Ascending aorta (tissue), 2 donors: Measurements from ENCODE around the gene MEIS2. TPM values are rescaled to one million over a fixed set of nuclear protein-coding genes. Genes with fewer than 3 reads are reported as not detected.

Experiments
- DNase-seq, 2 donors: peaks; one replicate each; pipeline ENCODE4 v3.0.0-alpha.2; 2019; ENCODE audit warnings: low spot score in 2 of 2
- H3K27ac ChIP-seq, 2 donors: fragments of 200-600 bp; sonication (generic); one replicate each; pipeline ENCODE4 v1.5.1; 2016 to 2017; ENCODE audit warnings: mild to moderate bottlenecking in 1 of 2
- H3K27me3 ChIP-seq: fragments of 200-600 bp; sonication (generic); one replicate; pipeline ENCODE4 v1.5.1; 2017
- H3K36me3 ChIP-seq, 2 donors: fragments of 200-600 bp; sonication (generic); one replicate each; pipeline ENCODE4 v1.5.1; 2016
- H3K4me1 ChIP-seq, 2 donors: fragments of 200-600 bp; sonication (generic); one replicate each; pipeline ENCODE4 v1.5.1; 2016 to 2017; ENCODE audit warnings: mild to moderate bottlenecking in 1 of 2
- H3K4me3 ChIP-seq, 2 donors: fragments of 200-600 bp; sonication (generic); one replicate each; pipeline ENCODE4 v1.5.1; 2016 to 2017; ENCODE audit warnings: mild to moderate bottlenecking in 1 of 2
- H3K9me3 ChIP-seq, 2 donors: fragments of 200-600 bp; sonication (generic); one replicate each; pipeline ENCODE4 v1.5.1; 2016
- CTCF ChIP-seq, 3 experiments: fragments of 200-600 bp in 2 of 3; fragments of 450-650 bp in 1 of 3; sonication (generic) in 2 of 3; IDR thresholded peaks; one replicate each; pipeline ENCODE4 v1.5.1; 2016 to 2019; ENCODE audit warnings: antibody characterized with exemption in 3 of 3, mild to moderate bottlenecking in 1 of 3, moderate library complexity in 1 of 3
- intact Hi-C: fragments of 100-400 bp; cut with DNase I; formaldehyde crosslinking; loops from one replicate; pipeline ENCODE4 v1.15.1; 2023
- total RNA-seq: library from RNA; depleted of rRNA; stranded (reverse); fragments of >200 nt; gene quantifications from one replicate; pipeline ENCODE4 v1.1.0, GENCODE V29; 2016

Gene MEIS2
- total RNA-seq, 1 donor from 2014 or later, result 11.5 TPM

DNA sequence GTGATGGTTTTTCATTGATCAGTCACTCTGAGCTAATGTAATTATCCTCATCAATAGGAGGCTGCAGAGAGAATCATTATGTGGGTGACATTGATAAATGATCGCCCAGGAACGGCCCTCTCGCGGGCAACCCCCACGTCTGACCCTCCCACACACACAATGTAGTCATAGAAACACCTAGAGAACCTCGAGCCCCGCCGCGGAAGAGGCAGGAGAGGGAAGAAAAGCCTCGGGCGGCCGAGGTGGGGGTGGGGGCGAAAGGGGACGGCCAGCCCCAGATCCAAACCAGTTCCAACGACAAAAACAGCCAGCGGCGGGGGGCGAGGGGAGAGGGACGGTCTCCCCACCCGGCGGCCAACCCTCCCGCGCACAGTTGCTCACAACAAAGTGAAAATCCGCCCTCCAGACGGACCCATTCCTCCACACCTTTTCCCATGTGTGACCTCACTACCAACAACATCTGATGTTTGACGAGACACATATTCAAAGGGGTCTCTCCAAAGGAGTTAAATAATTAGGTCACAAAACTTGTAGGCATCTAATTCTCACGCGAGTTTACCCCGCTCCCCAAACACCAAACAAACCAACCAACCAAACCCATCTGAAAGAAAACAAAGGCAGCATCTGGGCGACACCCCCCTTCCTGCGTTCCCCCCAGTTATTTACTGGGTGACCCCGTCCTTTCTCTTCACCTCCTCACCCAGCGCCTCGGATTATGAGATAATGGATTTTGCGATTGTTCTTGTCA is 213.0 kb downstream of the MEIS2 start:
- H3K4me1 ChIP-seq, result peaks cover 0 to 6% of the 10 kb centered on the region in 2 donors

DNA sequence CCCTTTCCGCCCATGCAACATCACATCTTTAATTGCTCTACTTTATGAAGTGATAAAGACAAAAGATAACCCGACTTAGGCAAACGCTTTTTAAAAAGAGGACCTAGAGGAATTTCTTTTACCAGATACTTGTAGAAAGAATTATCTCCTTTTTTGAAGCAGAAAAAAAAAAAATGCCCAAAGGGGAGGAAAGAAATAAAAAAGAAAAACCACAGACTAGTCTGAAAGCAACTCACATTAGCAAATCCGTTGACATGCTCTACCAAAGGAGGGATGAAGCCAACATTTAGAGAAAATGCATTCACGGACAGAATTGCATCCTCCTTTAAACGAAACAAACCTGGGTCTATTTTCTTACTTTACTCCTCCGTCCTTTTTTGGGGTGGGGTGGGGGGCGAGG is 213.6 kb downstream of the MEIS2 start:
- no peak overlapping the region for H3K4me3 ChIP-seq
- intact Hi-C loops, result no loop called here
- peaks cover 0 to 5% of the 10 kb centered on the region in 2 donors for H3K36me3 ChIP-seq
- peaks cover 0 to 6% of the 10 kb centered on the region in 2 donors for H3K4me1 ChIP-seq
- H3K27ac ChIP-seq, result no peak overlapping the region
- no peak for TF ChIP-seq CTCF (IDR thresholded peaks at IDR 0.05)
- no peaks in the 10 kb centered on the region for H3K27me3 ChIP-seq
- H3K9me3 ChIP-seq, result no peaks in the 10 kb centered on the region
- DNase-seq, result no peak

More for the DNA sequence above, 213.0 kb downstream of the MEIS2 start:
- no peak for DNase-seq
- H3K27ac ChIP-seq, result no peak overlapping the region
- peak overlapping the region; percentile 44 to 53 for H3K4me3 ChIP-seq
- intact Hi-C loops, result no loop called here
- H3K27me3 ChIP-seq, result no peaks in the 10 kb centered on the region
- peaks cover 0 to 11% of the 10 kb centered on the region in 2 donors for H3K36me3 ChIP-seq
- H3K9me3 ChIP-seq, result no peaks in the 10 kb centered on the region
- TF ChIP-seq CTCF (IDR thresholded peaks at IDR 0.05), result no peak

- DNase-seq, result no peak
- intact Hi-C loops, result no loop called here
- Histone ChIP-seq H3K27me3 (no peaks in the 10 kb centered on the region), H3K4me3 (no peak overlapping the region), H3K27ac (no peak overlapping the region), H3K36me3 (no peaks in the 10 kb centered on the region), H3K4me1 (peaks cover 0 to 6% of the 10 kb centered on the region in 2 donors), H3K9me3 (no peaks in the 10 kb centered on the region)
- no peak for TF ChIP-seq CTCF (IDR thresholded peaks at IDR 0.05)
Measured at GRCh38 chr15:36886191-36886590, 214.2 kb downstream of the MEIS2 start.

- H3K36me3 ChIP-seq, result no peaks in the 10 kb centered on the region
- H3K27me3 ChIP-seq, result no peaks in the 10 kb centered on the region
- H3K4me3 ChIP-seq, result no peak overlapping the region
- TF ChIP-seq CTCF (IDR thresholded peaks at IDR 0.05), result no peak
- H3K27ac ChIP-seq, result no peak overlapping the region
- H3K4me1 ChIP-seq, result peaks cover 0 to 6% of the 10 kb centered on the region in 2 donors
- DNase-seq, result no peak
- H3K9me3 ChIP-seq, result no peaks in the 10 kb centered on the region
- intact Hi-C loops, result no loop called here
Measured at GRCh38 chr15:36885771-36886170, 214.6 kb downstream of the MEIS2 start.

DNA sequence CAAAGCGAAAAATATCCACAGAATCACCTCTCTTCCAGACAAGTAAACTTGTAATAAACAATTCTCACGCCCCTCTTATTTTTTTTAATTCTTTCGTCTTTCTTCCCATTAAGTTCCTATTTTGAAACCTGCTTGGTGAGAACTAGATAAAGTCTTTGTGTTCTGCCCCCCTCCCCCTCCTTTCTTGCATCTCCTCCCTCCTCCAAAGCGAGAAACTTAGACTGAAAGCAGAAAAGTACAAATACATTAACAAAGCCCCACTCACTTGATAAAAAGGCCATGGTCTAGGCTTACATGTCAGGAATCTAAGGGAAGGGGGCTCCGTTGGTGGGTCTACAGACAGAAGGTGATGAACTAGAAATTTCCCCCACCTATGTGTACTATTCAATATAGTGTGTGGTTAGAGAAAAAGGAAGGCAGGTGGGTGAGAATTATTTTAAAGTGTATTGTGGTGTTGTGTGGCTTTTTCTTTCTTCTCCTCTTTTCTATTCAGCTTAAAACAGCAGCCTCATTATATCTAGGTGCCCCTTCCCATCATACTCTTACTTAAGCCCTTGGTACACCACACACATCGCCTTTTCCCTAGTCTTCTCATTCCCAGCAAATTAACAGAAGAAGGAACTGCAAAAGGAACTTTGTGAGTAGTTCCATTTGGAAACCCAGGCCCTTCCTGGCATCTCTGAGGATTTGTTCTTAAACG is 215.3 kb downstream of the MEIS2 start:
- no peak for TF ChIP-seq CTCF (IDR thresholded peaks at IDR 0.05)
- Histone ChIP-seq H3K9me3 (no peaks in the 10 kb centered on the region), H3K4me1 (peaks cover 0 to 6% of the 10 kb centered on the region in 2 donors), H3K36me3 (no peaks in the 10 kb centered on the region), H3K27ac (no peak overlapping the region), H3K4me3 (no peak overlapping the region), H3K27me3 (no peaks in the 10 kb centered on the region)
- intact Hi-C loops, result loop anchor here (5.0 kb wide), 1 partner anchor 383 kb away; no protein-coding TSS in a partner anchor
- no peak for DNase-seq
